GM04503 (cell line): ENCODE data around the gene ERICH2.

Experiments used
- DNase-seq: peaks from one replicate; pipeline ENCODE4 v3.0.0-alpha.2; 2012; ENCODE audit warnings: low read depth

Gene ERICH2

DNA sequence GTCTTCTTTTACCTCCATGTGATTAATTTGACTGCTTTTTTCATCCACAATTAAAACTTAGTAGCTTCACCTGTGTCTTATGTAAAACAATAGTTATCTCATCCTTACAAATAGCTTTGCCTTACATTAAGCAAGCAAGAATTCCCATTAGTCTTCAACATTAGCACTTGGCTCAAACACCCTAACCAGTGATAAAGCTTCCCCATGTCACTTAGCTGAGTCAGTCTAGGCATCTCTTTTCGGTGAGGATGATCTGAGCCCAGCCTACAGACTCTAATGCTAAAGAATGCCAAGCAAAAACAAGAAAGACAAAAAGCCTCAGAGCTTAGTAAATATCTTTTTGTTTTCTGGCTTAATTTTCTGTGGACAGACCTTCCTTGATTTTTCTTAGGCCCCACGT is 72.6 kb downstream of the ERICH2 start:
- DNase-seq = peak; percentile 71

DNA sequence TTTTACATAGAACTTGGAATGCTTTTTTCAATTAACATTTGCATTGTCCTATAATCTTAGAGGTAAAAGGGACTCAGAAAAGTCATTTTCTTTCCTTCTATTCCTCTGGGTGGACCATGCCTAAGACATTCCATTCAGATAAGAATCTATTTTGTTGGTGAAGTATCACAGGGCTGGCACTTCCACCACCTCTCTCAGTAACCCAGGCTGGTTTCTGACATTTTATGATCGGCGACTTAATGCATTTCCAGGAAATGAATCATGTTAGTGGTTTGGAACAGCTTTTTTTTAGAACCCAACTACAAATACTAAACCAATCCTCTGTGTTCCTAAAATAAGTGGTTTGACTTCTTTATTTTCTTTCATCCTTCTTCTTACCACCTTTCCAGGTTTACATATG is 73.5 kb downstream of the ERICH2 start:
- DNase-seq = peak; percentile 62

DNA sequence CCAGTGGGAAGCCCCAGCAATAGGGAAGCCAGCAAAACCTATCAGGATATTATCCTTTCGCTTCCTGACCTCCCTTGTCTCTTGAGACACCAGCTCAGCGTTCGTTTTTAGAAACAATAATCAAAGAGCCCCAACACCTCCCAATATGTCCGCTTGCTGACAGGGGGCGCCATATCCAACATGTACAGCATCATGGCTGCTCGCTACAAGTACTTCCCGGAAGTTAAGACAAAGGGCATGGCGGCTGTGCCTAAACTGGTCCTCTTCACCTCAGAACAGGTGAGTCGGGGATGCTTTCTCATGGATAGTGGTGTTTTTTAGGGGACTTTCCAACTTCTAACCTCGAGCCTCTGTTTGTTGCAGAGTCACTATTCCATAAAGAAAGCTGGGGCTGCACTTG is 75.2 kb downstream of the ERICH2 start:
- no peak for DNase-seq

DNA sequence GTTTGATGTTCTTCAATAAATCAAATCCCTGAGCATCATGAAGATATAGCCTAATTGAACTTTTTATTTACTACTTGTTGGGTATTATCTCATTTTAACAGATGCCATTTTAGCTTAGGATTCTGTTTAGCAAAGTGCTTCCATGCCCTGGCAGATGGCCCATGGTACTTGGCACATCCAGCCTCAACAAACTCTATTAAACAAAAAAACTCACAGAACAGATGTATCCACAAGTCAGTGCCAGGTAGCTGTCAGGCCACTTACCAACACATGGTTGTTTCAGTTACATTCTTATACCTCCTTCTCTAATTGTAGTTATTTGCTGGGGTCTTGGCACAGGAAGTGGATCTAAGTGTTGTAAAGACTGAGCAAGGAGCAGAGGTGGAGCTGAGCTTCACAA is 76.1 kb downstream of the ERICH2 start:
- DNase-seq = no peak

DNA sequence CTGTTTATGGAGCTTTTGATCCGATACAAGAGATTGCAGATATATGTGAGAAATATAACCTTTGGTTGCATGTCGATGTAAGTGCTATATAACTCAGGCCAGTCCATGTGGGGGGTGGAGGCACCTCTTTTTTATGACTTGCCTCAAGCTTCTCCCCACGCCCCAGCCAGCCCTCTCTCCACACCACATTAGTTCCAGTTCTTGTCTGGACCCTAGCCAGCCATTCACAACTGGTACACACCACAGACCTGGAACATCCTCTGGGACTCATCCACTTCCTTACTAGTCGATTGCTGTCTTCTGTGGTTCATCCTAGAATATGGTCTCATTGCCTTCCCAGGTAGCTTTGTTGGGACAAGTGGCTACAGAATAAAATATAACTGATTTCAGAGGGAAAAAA is 77.5 kb downstream of the ERICH2 start:
- no peak for DNase-seq
